Left lobe of liver (tissue), 2 donors: ENCODE measurements around the gene IBA57. TPM values are rescaled to one million over a fixed set of nuclear protein-coding genes. Genes with fewer than 3 reads are reported as not detected.

Experiments
- ATAC-seq: fragments of 200-7000 bp; cut with Tn5 transposase; one replicate; pipeline ENCODE4 v1.9.1; 2020; ENCODE audit warnings: mild to moderate bottlenecking, moderate library complexity
- DNase-seq: peaks from one replicate; pipeline ENCODE4 v3.0.0-alpha.2; 2020; ENCODE audit warnings: low spot score
- total RNA-seq: library from RNA; stranded (reverse); gene quantifications from one replicate; pipeline ENCODE4 v1.2.1, GENCODE V29; 2021
- donor health status: DM: no; HTN: no; CAD: no; lungs with moderate emphysema.
- donor health status: DM: no; HTN: yes; CAD: no.

The IBA57 gene
- 9.8 TPM for total RNA-seq

- DNase-seq (peak; percentile 99), ATAC-seq (peak; percentile 87)
These were observed at the start of gene IBA57 for GRCh38 chr1:228165372-228166169. IBA57 (plus strand) TSS chr1:228165804; CDS start chr1:228165817, 13 bp downstream.

GRCh38 chr1:228117335-228117734 is 48.3 kb upstream of the IBA57 start:
- ATAC-seq (no peak), DNase-seq (no peak)

DNA sequence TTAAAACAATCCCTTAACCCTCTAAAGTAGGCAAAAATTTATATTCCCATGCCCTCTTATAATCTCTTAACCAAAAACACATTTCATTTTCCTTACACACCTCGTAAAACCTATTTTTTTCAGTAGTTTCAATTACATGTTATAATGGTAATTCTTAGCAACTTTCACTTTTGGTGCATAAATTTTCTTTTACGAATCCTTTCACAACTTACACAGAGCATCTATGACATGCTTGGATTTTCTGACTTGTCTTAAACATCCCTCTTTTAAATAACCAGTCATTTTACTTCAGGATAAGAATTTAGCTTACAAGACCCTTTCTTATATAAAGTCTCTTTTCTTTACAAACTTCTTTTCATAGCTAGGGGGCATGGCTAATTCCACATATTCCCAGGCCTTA is 47.6 kb upstream of the IBA57 start:
- DNase-seq (no peak), ATAC-seq (no peak)

GRCh38 chr1:228120351-228120750 is 45.3 kb upstream of the IBA57 start:
- no peak for DNase-seq
- ATAC-seq = no peak

DNA sequence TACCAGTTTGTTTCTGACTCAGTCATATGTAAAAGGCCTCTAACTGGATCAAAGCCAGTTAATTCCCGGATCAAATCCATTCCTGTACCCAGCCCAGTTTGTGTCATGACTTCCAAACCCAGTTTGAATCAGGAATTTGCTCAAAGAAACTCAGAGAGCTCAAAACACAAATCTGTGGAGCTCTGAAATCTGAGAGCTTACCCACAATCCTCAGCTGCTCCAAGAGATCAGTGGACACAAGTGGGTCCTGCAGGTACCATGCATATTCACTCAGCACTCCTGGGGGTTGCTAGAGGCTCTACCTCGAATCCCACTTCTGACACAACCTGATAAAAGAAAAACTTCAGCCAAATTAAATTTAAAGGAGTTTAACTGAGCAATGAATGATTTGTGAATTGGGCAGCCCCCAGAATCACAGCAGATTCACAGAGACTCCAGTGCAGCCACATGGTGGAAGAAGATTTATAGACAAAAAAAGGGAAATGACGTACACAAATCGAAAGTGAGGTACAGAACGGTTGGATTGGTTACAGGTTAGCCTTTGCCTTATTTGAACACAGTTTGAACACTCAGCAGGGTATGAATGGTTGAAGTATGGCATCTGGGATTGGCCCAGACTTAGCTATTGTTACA is 44.6 kb upstream of the IBA57 start:
- DNase-seq (no peak), ATAC-seq (no peak)

- ATAC-seq (no peak), DNase-seq (no peak)
These were observed 42.6 kb upstream of the IBA57 start for GRCh38 chr1:228122921-228123441.

- DNase-seq (no peak), ATAC-seq (no peak)
These were observed 42.1 kb upstream of the IBA57 start for GRCh38 chr1:228123505-228123904.

DNA sequence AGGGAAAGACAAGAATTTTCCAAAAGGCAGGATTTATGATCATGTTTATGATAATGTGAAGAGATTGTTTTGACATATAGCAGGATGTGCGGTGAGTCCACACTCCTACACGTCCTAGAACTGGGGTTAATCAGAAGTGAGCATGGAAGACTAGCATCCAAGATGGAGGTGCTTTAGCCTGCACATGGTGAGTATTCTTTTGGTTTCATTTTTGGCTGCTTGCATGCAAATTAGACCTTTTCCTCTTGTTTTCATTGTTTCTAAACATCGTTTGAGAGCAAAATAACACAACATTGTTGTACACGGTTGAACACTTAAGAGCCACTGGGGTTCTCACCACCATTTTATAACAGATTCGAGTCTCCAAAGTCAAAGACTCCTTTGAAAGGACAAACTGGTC is 40.4 kb upstream of the IBA57 start:
- no peak for ATAC-seq
- DNase-seq = no peak

DNA sequence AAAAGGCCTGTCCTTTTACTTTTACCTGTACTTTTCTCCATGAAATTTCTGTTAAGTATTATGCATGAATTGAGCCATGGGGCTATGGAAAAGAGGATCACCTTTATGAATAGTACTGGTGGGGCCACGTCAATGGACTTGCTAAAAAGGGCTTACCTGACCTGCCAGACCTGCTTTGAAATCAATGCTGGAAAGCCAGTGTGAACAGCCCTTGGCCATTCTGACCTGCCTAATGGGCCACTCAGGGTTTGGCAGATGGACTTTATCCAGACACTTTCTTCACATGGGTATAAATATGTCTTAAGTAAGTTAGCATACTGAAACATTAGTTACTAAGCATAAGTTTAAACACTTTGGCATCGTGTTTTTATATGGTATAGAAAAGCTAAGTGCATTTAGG is 33.8 kb upstream of the IBA57 start:
- DNase-seq (no peak), ATAC-seq (no peak)

DNA sequence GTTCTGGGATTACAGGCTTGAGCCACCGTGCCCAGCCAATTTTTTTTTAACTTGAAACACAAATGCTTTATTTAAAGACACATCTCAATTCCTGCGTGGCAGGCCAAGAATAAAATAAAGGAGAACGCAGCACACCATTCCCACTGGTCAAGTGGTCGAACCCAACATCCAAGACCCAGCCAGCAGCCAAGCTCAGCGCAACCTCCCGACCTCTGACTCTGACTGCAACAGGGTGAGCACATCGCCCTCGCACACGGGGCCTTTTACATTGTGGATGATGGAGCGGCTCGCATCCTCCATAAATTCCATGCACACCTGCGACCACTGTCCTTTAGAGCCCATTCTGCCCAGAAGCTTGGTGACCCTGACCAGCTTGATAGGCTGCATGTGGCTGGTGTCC is 31.0 kb upstream of the IBA57 start:
- DNase-seq (no peak), ATAC-seq (no peak)

GRCh38 chr1:228136901-228137300 is 28.7 kb upstream of the IBA57 start:
- no peak for ATAC-seq
- no peak for DNase-seq

GRCh38 chr1:228139406-228139930 is 26.1 kb upstream of the IBA57 start:
- no peak for DNase-seq
- no peak for ATAC-seq

- DNase-seq (peak; percentile 100), ATAC-seq (peak; percentile 91)
These were observed 25.5 kb upstream of the IBA57 start, which contains the start of gene GUK1 for GRCh38 chr1:228139931-228140723. GUK1 (plus strand) TSS chr1:228140279; CDS start chr1:228140303, 24 bp downstream.

DNA sequence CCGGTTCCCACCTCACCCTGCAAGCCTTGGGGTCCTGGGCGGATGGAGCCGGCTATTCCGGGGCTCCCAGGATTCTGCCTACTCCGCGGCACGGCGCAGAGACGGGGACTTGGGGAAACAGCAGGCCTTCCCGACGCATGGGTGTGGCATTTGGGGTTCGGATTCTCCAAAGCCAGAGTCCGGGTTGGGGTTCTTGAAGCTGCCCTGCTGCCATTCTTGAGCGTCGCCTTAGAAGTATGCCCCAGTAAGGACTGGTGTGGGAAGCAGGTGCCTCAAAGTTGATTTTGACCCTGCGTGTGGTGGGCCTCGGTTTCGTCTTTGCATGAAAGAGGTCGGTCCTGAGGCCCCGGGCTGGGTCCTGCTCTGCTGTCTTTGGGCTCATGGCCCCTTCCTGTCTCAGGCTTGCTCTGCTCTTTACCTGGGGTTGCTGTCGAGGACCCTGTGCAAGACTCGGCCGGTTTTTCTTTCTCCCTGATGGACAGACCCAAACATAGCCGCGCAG is 24.8 kb upstream of the IBA57 start:
- DNase-seq (no peak), ATAC-seq (no peak)

DNA sequence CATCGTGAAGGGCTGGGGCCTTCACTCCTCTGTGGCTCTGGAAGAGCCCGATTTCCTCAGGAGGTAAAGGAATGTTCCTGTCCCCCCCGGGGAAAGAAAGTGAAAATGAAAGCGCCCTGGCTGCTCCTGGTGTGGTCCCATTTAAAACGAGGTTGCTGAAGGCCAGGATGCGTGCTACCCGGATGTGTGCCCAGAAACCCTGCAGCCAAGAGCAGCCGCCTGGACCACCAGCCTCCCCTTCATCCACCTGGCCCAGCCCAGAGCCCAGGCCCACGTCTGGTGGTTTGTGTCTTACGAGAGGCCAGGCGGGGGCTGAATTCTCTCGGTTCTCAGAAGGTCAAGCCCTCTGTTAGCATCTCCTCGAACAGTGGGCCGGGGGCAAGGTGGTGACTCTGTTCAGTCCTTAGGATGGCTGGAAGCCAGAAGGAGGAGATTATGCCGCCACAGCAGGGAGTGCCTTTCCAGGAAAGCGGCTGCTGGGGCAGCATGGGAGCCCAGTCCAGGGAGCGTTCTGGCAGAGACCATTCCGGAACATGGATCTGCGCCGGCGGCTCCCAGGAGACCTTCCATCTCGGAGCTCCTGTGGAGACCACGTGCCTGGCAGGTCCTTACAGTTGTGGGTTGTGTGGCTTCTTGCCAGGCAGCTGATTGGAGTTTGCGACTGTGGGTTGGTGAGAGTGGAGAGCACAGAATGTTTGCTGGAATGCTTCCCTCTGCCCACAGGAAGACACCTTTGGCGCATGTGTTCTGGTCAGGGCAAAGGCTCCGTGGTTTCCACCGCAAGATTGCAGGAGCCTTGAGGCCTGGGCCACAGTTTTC is 24.2 kb upstream of the IBA57 start:
- DNase-seq = peak; percentile 69
- no peak for ATAC-seq

- ATAC-seq = no peak
- peak; percentile 46 for DNase-seq
These were observed 23.4 kb upstream of the IBA57 start for GRCh38 chr1:228142155-228142691.

DNA sequence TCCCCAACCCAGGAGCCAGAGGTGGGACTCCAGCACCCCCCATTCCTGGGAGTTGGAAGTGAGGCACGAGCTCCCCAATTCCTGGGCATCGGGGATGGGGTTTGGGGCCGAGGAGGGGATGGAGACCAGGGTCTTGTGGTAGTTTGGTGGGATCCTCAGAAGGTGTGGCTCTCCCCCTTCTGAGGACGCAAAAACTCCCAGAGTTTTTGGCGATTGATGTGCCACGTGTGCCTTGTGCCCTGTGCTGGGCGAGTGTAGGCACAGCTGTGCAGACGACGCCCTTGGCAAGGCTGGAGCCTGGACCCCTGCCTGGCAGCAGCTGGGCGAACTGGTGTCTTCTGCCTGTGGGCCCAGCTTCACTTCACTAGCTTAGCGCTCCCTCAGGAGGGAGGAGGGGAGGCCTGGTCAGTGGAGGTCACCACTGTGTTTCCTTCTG is 22.9 kb upstream of the IBA57 start:
- no peak for DNase-seq
- no peak for ATAC-seq

- no peak for DNase-seq
- ATAC-seq = no peak
These were observed 22.0 kb upstream of the IBA57 start for GRCh38 chr1:228143480-228144192.
